COLO668 (cell line): ENCODE measurements around the gene STUM.
"Not testable (repeated sequence)": the region's sequence is repeated elsewhere in the genome, so short reads cannot be mapped to it uniquely, and the experiment has no call there.

Source experiments
- DNase-seq: peaks from one replicate; lab custom pipeline; 2025; ENCODE audit not compliant: unreplicated experiment; lab: John Stamatoyannopoulos, UW

STUM gene

GRCh38 chr1:226603022-226603857 lies 54.7 kb downstream of the STUM start:
- DNase-seq, result no peak

- no peak for DNase-seq
Measured at GRCh38 chr1:226603858-226604559, 55.4 kb downstream of the STUM start.

GRCh38 chr1:226604560-226605317 lies 56.2 kb downstream of the STUM start:
- no peak for DNase-seq

GRCh38 chr1:226605318-226605950 lies 56.9 kb downstream of the STUM start:
- no peak for DNase-seq

GRCh38 chr1:226606311-226607267 lies 58.0 kb downstream of the STUM start:
- DNase-seq, result no peak

- no peak for DNase-seq
Measured at GRCh38 chr1:226607268-226607660, 58.7 kb downstream of the STUM start.

- no peak for DNase-seq
Measured at GRCh38 chr1:226607821-226608220, 59.3 kb downstream of the STUM start.

GRCh38 chr1:226608699-226609505 lies 60.3 kb downstream of the STUM start:
- peak; percentile 79 for DNase-seq

- no peak for DNase-seq
Measured at GRCh38 chr1:226609836-226610455, 61.4 kb downstream of the STUM start.

GRCh38 chr1:226610671-226611070 lies 62.1 kb downstream of the STUM start:
- no peak for DNase-seq

GRCh38 chr1:226611301-226611700 lies 62.7 kb downstream of the STUM start:
- DNase-seq, result no peak

GRCh38 chr1:226611980-226612379 lies 63.4 kb downstream of the STUM start:
- DNase-seq, result not testable (repeated sequence)

GRCh38 chr1:226615876-226616275 lies 67.3 kb downstream of the STUM start:
- DNase-seq, result no peak

- DNase-seq, result no peak
Measured at GRCh38 chr1:226616636-226617035, 68.1 kb downstream of the STUM start.

GRCh38 chr1:226617109-226617508 lies 68.5 kb downstream of the STUM start:
- DNase-seq, result no peak

- not testable (repeated sequence) for DNase-seq
Measured at GRCh38 chr1:226617719-226618118, 69.2 kb downstream of the STUM start.

- no peak for DNase-seq
Measured at GRCh38 chr1:226618380-226618779, 69.8 kb downstream of the STUM start.

GRCh38 chr1:226619031-226619430 lies 70.5 kb downstream of the STUM start:
- no peak for DNase-seq

GRCh38 chr1:226622012-226622411 lies 73.4 kb downstream of the STUM start:
- DNase-seq, result no peak
